Hepatocyte (in vitro differentiated cells): ENCODE measurements around the gene NPIPB13. TPM values are rescaled to one million over a fixed set of nuclear protein-coding genes. Genes with fewer than 3 reads are reported as not detected.
"Not testable (repeated sequence)": the region's sequence is repeated elsewhere in the genome, so short reads cannot be mapped to it uniquely, and the experiment has no call there.

Experiments used
- DNase-seq: peaks from one replicate; pipeline ENCODE4 v3.0.0-alpha.2; 2016; ENCODE audit warnings: low spot score
- H2AFZ ChIP-seq: fragments of 200-600 bp; sonication (generic); 2 replicates; pipeline ENCODE4 v1.6.0; 2016; ENCODE audit warnings: antibody characterized with exemption, mild to moderate bottlenecking
- H3K27ac ChIP-seq: fragments of 200-600 bp; sonication (generic); 2 replicates; pipeline ENCODE4 v1.5.1; 2016; ENCODE audit warnings: mild to moderate bottlenecking
- H3K27me3 ChIP-seq: fragments of 200-600 bp; sonication (generic); 2 replicates; pipeline ENCODE4 v1.6.1; 2016
- H3K36me3 ChIP-seq: fragments of 200-600 bp; sonication (generic); replicated peaks from 2 replicates; pipeline ENCODE4 v1.5.1; 2016; ENCODE audit warnings: low read depth; ENCODE audit not compliant: insufficient read depth
- H3K4me1 ChIP-seq: fragments of 200-600 bp; sonication (generic); 2 replicates; pipeline ENCODE4 v1.5.1; 2016; ENCODE audit warnings: mild to moderate bottlenecking, moderate library complexity; ENCODE audit not compliant: insufficient read depth
- H3K4me2 ChIP-seq: fragments of 200-600 bp; sonication (generic); 2 replicates; pipeline ENCODE4 v1.6.0; 2016
- H3K4me3 ChIP-seq: fragments of 200-600 bp; sonication (generic); 2 replicates; pipeline ENCODE4 v1.5.1; 2016; ENCODE audit warnings: mild to moderate bottlenecking
- H3K79me2 ChIP-seq: fragments of 200-600 bp; sonication (generic); 2 replicates; pipeline ENCODE4 v1.6.0; 2017; ENCODE audit warnings: mild to moderate bottlenecking
- H3K9me2 ChIP-seq: fragments of 200-600 bp; sonication (generic); replicated peaks from 2 replicates; pipeline ENCODE4 v1.6.0; 2017; ENCODE audit warnings: mild to moderate bottlenecking; ENCODE audit not compliant: insufficient read depth
- H3K9me3 ChIP-seq: fragments of 200-600 bp; sonication (generic); 2 replicates; pipeline ENCODE4 v1.5.1; 2016; ENCODE audit warnings: low read depth, mild to moderate bottlenecking
- H4K20me1 ChIP-seq: fragments of 200-600 bp; sonication (generic); 2 replicates; pipeline ENCODE4 v1.6.0; 2016; ENCODE audit warnings: mild to moderate bottlenecking; ENCODE audit not compliant: insufficient read depth, poor library complexity, severe bottlenecking
- WGBS: methylation state at CpG from one replicate; pipeline ENCODE4 v1.1.6; 2016; ENCODE audit warnings: low lambda C conversion rate; ENCODE audit errors: missing lambda C conversion rate; 5-methylcytosine and 5-hydroxymethylcytosine counted together
- polyA plus RNA-seq: library from polyadenylated mRNA; unstranded; fragments of >200 nt; fragmentation: Nextera tagmentation; extraction: Ambion mirVana; gene quantifications from 2 replicates; pipeline ENCODE4 v1.2.1, GENCODE V29; 2016
- small RNA-seq: library from RNA; depleted of rRNA; stranded (forward); fragments of <200 nt; gene quantifications from one replicate; pipeline ENCODE3, GENCODE V24; 2014
- total RNA-seq: library from RNA; depleted of rRNA; stranded (reverse); fragments of >200 nt; gene quantifications from 2 replicates; pipeline ENCODE4 v1.2.3, GENCODE V29; 2014

Gene NPIPB13
- total and polyA plus RNA-seq, 2 experiments from 2014 or later = 2.4 to 4.8 TPM

DNA sequence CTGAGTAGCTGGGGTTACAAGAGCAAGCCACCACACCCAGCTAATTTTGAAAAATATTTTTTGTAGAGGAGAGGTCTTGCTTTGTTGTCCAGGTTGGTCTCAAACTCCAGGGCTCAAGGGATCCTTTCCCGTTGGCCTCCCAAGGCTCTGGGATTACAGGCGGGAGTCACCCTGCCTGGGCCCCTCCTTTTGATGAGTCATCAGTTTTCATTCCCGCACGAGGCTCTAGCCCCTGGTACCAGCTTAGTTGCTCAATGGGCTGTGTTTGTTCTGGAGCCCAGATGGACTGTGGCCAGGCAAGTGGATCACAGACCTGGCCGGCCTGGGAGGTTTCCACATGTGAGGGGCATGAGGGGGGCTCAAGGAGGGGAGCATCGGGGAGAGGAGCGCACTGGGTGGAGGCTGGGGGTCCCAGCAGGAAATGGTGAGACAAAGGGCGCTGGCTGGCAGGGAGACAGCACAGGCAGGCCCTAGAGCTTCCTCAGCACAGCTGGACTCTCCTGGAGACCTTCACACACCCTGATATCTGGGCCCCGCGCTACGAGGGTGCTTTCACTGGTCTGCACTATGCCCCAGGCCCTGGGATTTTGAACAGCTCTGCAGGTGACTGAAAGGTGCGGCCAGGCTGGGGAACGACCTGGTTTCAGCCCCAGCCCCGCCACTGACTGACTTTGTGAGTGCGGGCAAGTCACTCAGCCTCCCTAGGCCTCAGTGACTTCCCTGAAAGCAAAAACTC, 48.5 kb downstream of the NPIPB13 start:
- H3K27me3 ChIP-seq, DNase-seq, H3K79me2 ChIP-seq, H3K4me3 ChIP-seq, H3K9me3 ChIP-seq, H4K20me1 ChIP-seq, H3K4me2 ChIP-seq, H3K36me3 ChIP-seq, H3K27ac ChIP-seq, H3K4me1 ChIP-seq, H2AFZ ChIP-seq, H3K9me2 ChIP-seq: not testable (repeated sequence)
- no CpG with 5 or more reads among the region's 15 CpGs for WGBS

DNA sequence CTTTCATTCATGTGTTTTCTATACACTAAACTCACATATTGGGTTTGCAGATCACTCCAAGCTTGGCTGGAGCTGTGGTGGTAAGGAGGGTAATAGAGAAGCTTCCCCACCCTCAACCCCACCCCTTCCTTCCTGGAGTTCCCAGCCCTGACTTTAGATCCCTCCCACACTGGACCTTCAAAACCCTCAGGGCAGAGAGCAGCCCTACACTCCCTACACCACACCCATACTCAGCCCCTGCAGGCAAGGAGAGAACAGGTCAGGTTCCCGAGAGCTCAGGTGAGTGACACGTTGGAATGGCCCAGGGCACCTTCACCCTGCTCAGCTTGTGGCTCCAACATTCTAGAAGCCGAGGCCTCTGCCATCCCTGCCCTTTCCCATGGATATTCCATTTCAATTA, 49.2 kb downstream of the NPIPB13 start, which contains the start of gene SULT1A3:
TSS of gene SULT1A3 (plus strand) at position 207 of the 400 bp plus-strand sequence. CDS start 1,474 bp downstream, outside the sequence.
- not testable (repeated sequence) for H3K9me2 ChIP-seq, H3K9me3 ChIP-seq, H3K4me3 ChIP-seq, H2AFZ ChIP-seq, H4K20me1 ChIP-seq, DNase-seq, H3K36me3 ChIP-seq, H3K4me2 ChIP-seq, H3K79me2 ChIP-seq, H3K27ac ChIP-seq, H3K4me1 ChIP-seq, H3K27me3 ChIP-seq
- WGBS = no CpG with 5 or more reads among the region's 3 CpGs

Small RNAs within 50 kb of the gene (small RNA-seq; reads per million reads assigned to genes)
- gene AC106782.4 = not detected

Other genes starting within 250 kb of the NPIPB13 start
- 6.8 and 6.9 TPM in 2 replicates for gene DOC2A, start 237.5 kb downstream of the NPIPB13 start, total RNA-seq
- gene DOC2A, start 237.5 kb downstream of the NPIPB13 start, polyA plus RNA-seq = 11.4 and 13.0 TPM in 2 replicates
- gene C16orf92, start 225.3 kb downstream of the NPIPB13 start, total RNA-seq = not detected in 2 replicates
- not detected in 2 replicates for gene C16orf92, start 225.3 kb downstream of the NPIPB13 start, polyA plus RNA-seq
- gene TLCD3B, start 217.2 kb downstream of the NPIPB13 start, total RNA-seq = not detected in 2 replicates
- gene TLCD3B, start 217.2 kb downstream of the NPIPB13 start, polyA plus RNA-seq = not detected in 2 replicates
- gene ALDOA, start 182.7 kb downstream of the NPIPB13 start, total RNA-seq = 392 and 397 TPM in 2 replicates
- gene ALDOA, start 182.7 kb downstream of the NPIPB13 start, polyA plus RNA-seq = 882 and 924 TPM in 2 replicates
- 107 and 123 TPM in 2 replicates for gene PPP4C, start 172.5 kb downstream of the NPIPB13 start, total RNA-seq
- gene PPP4C, start 172.5 kb downstream of the NPIPB13 start, polyA plus RNA-seq = 212 and 236 TPM in 2 replicates
- gene TBX6, start 156.6 kb downstream of the NPIPB13 start, total RNA-seq = 0.56 and 0.60 TPM in 2 replicates
- 0.10 and 0.19 TPM in 2 replicates for gene TBX6, start 156.6 kb downstream of the NPIPB13 start, polyA plus RNA-seq
- 19.3 and 20.1 TPM in 2 replicates for gene YPEL3, start 152.3 kb downstream of the NPIPB13 start, total RNA-seq
- 82.1 and 103 TPM in 2 replicates for gene YPEL3, start 152.3 kb downstream of the NPIPB13 start, polyA plus RNA-seq
- 0.67 TPM in 1 of 2 replicates, not detected in the other for gene GDPD3, start 134.9 kb downstream of the NPIPB13 start, total RNA-seq
- gene GDPD3, start 134.9 kb downstream of the NPIPB13 start, polyA plus RNA-seq = 5.4 and 11.2 TPM in 2 replicates
- 34.6 and 57.6 TPM in 2 replicates for gene MAPK3, start 125.3 kb downstream of the NPIPB13 start, total RNA-seq
- 31.3 and 38.1 TPM in 2 replicates for gene MAPK3, start 125.3 kb downstream of the NPIPB13 start, polyA plus RNA-seq
- gene CORO1A, start 64.9 kb downstream of the NPIPB13 start, total RNA-seq = 2.4 and 3.2 TPM in 2 replicates
- 1.7 and 3.4 TPM in 2 replicates for gene CORO1A, start 64.9 kb downstream of the NPIPB13 start, polyA plus RNA-seq
- gene BOLA2B, start 54.8 kb downstream of the NPIPB13 start, total RNA-seq = 211 and 237 TPM in 2 replicates
- 124 and 132 TPM in 2 replicates for gene BOLA2B, start 54.8 kb downstream of the NPIPB13 start, polyA plus RNA-seq
- 22.1 and 25.1 TPM in 2 replicates for gene SLX1A, start 54.6 kb downstream of the NPIPB13 start, total RNA-seq
- 111 and 125 TPM in 2 replicates for gene SLX1A, start 54.6 kb downstream of the NPIPB13 start, polyA plus RNA-seq
- gene SULT1A3, start 49.2 kb downstream of the NPIPB13 start, total RNA-seq = 8.1 and 17.8 TPM in 2 replicates
- gene SULT1A3, start 49.2 kb downstream of the NPIPB13 start, polyA plus RNA-seq = 23.1 and 32.3 TPM in 2 replicates
- 44.2 and 45.1 TPM in 2 replicates for gene CD2BP2, start 106.8 kb upstream of the NPIPB13 start, total RNA-seq
- 37.6 and 41.0 TPM in 2 replicates for gene CD2BP2, start 106.8 kb upstream of the NPIPB13 start, polyA plus RNA-seq
- gene TBC1D10B, start 122.0 kb upstream of the NPIPB13 start, total RNA-seq = 21.4 and 29.3 TPM in 2 replicates
- 33.3 and 37.9 TPM in 2 replicates for gene TBC1D10B, start 122.0 kb upstream of the NPIPB13 start, polyA plus RNA-seq
- 4.0 TPM in 1 of 2 replicates, not detected in the other for gene MYL11, start 126.3 kb upstream of the NPIPB13 start, total RNA-seq
- 2.2 and 5.3 TPM in 2 replicates for gene MYL11, start 126.3 kb upstream of the NPIPB13 start, polyA plus RNA-seq
- gene SEPTIN1, start 134.1 kb upstream of the NPIPB13 start, total RNA-seq = not detected in 2 replicates
- gene SEPTIN1, start 134.1 kb upstream of the NPIPB13 start, polyA plus RNA-seq = 1.5 and 2.3 TPM in 2 replicates
- 7.7 and 8.0 TPM in 2 replicates for gene ZNF48, start 146.9 kb upstream of the NPIPB13 start, total RNA-seq
- 6.1 and 7.1 TPM in 2 replicates for gene ZNF48, start 146.9 kb upstream of the NPIPB13 start, polyA plus RNA-seq
- gene ZNF771, start 159.1 kb upstream of the NPIPB13 start, total RNA-seq = 12.4 and 18.7 TPM in 2 replicates
- 23.6 and 25.2 TPM in 2 replicates for gene ZNF771, start 159.1 kb upstream of the NPIPB13 start, polyA plus RNA-seq
- gene DCTPP1, start 181.6 kb upstream of the NPIPB13 start, total RNA-seq = 25.9 and 33.8 TPM in 2 replicates
- 36.3 and 47.2 TPM in 2 replicates for gene DCTPP1, start 181.6 kb upstream of the NPIPB13 start, polyA plus RNA-seq
- 36.1 and 51.3 TPM in 2 replicates for gene SEPHS2, start 197.4 kb upstream of the NPIPB13 start, total RNA-seq
- gene SEPHS2, start 197.4 kb upstream of the NPIPB13 start, polyA plus RNA-seq = 69.2 and 81.0 TPM in 2 replicates
- gene ITGAL, start 224.3 kb upstream of the NPIPB13 start, total RNA-seq = 1.5 and 3.4 TPM in 2 replicates
- 0.95 and 1.1 TPM in 2 replicates for gene ITGAL, start 224.3 kb upstream of the NPIPB13 start, polyA plus RNA-seq